BLaER1 treated with 17β-estradiol and CSF1 and Interleukin-3, amounts not matched to agents 10 nM and 100 nM (cell line): ENCODE measurements around the gene MALSU1.

Experiments
- H3K27ac ChIP-seq, 11 experiments: shearing (Covaris generic); formaldehyde crosslinking; 2 replicates each; pipeline ENCODE4 v1.8.1; 2022
- H3K27me3 ChIP-seq, 11 experiments: shearing (Covaris generic); formaldehyde crosslinking; 2 replicates each; pipeline ENCODE4 v1.8.1; 2022
- H3K36me3 ChIP-seq, 11 experiments: shearing (Covaris generic); formaldehyde crosslinking; 2 replicates each; pipeline ENCODE4 v1.8.1; 2022
- H3K4me1 ChIP-seq, 10 experiments: shearing (Covaris generic); formaldehyde crosslinking; 2 replicates each; pipeline ENCODE4 v1.8.1; 2022
- H3K4me2 ChIP-seq, 11 experiments: shearing (Covaris generic); formaldehyde crosslinking; 2 replicates each; pipeline ENCODE4 v1.8.1; 2022
- H3K4me3 ChIP-seq, 10 experiments: shearing (Covaris generic); formaldehyde crosslinking; 2 replicates each; pipeline ENCODE4 v1.8.1; 2022
- H3K9ac ChIP-seq, 11 experiments: shearing (Covaris generic); formaldehyde crosslinking; 2 replicates each; pipeline ENCODE4 v1.8.1; 2022
- H3K9me3 ChIP-seq, 11 experiments: shearing (Covaris generic); formaldehyde crosslinking; replicated peaks in 1 of 11; 2 replicates each; pipeline ENCODE4 v1.8.1; 2022
- H4K20me1 ChIP-seq, 11 experiments: shearing (Covaris generic); formaldehyde crosslinking; 2 replicates each; pipeline ENCODE4 v1.8.1; 2022
- Cebpa-rat ChIP-seq, 11 experiments: shearing (Covaris generic); IDR thresholded peaks; 2 replicates each; pipeline ENCODE4 v1.8.1; 2022

The MALSU1 gene

GRCh38 chr7:23347033-23347681 is 48.0 kb downstream of the MALSU1 start:
- Histone ChIP-seq H3K4me1 (peaks cover 31 to 50% (median 36%) of the 10 kb centered on the region in 10 experiments), H3K27me3 (no peaks in the 10 kb centered on the region), H3K27ac (peak overlapping the region in 6 of 11 experiments; percentile 53 to 69 (median 59); a peak in 10 of 22 replicates), H3K36me3 (no peaks in the 10 kb centered on the region), H3K4me2 (peak overlapping the region; percentile 52 to 84 (median 66); a peak in 19 of 22 replicates), H4K20me1 (no peaks in the 10 kb centered on the region), H3K9ac (no peak overlapping the region), H3K9me3 (no peaks in the 10 kb centered on the region), H3K4me3 (0 out of 20 replicates have a peak overlapping the region, but pooled peaks of 1 of the 10 experiments have one; percentile 42)
- no peak for TF ChIP-seq Cebpa-rat (IDR thresholded peaks at IDR 0.05)

- H3K27me3 ChIP-seq: no peaks in the 10 kb centered on the region
- TF ChIP-seq Cebpa-rat (IDR thresholded peaks at IDR 0.05): no peak
- peaks cover 29 to 44% (median 32%) of the 10 kb centered on the region in 10 experiments for H3K4me1 ChIP-seq
- H3K9me3 ChIP-seq: no peaks in the 10 kb centered on the region
- H3K27ac ChIP-seq: peak overlapping the region in 3 of 11 experiments; percentile 53 to 69 (median 62); a peak in 5 of 22 replicates
- no peak overlapping the region for H3K4me3 ChIP-seq
- no peaks in the 10 kb centered on the region for H4K20me1 ChIP-seq
- H3K36me3 ChIP-seq: no peaks in the 10 kb centered on the region
- no peak overlapping the region for H3K9ac ChIP-seq
- peak overlapping the region in 7 of 11 experiments; percentile 52 to 84 (median 66); a peak in 10 of 22 replicates for H3K4me2 ChIP-seq
Observed at GRCh38 chr7:23347682-23348180, 48.6 kb downstream of the MALSU1 start.

- no peaks in the 10 kb centered on the region for H3K27me3 ChIP-seq
- H3K9ac ChIP-seq: no peak overlapping the region
- no peaks in the 10 kb centered on the region for H3K36me3 ChIP-seq
- no peak overlapping the region for H3K4me3 ChIP-seq
- H3K4me1 ChIP-seq: peaks cover 20 to 33% (median 30%) of the 10 kb centered on the region in 10 experiments
- no peak for TF ChIP-seq Cebpa-rat (IDR thresholded peaks at IDR 0.05)
- no peak overlapping the region for H3K27ac ChIP-seq
- no peaks in the 10 kb centered on the region for H3K9me3 ChIP-seq
- no peaks in the 10 kb centered on the region for H4K20me1 ChIP-seq
- H3K4me2 ChIP-seq: no peak overlapping the region
Observed at GRCh38 chr7:23349484-23350157, 50.5 kb downstream of the MALSU1 start.

- Histone ChIP-seq H3K36me3 (no peaks in the 10 kb centered on the region), H3K9ac (no peak overlapping the region), H3K27ac (no peak overlapping the region), H3K4me1 (peaks cover 13 to 30% (median 24%) of the 10 kb centered on the region in 10 experiments), H3K4me2 (no peak overlapping the region), H3K4me3 (no peak overlapping the region), H3K27me3 (no peaks in the 10 kb centered on the region), H3K9me3 (no peaks in the 10 kb centered on the region), H4K20me1 (no peaks in the 10 kb centered on the region)
- no peak for TF ChIP-seq Cebpa-rat (IDR thresholded peaks at IDR 0.05)
Observed at GRCh38 chr7:23350466-23350865, 51.3 kb downstream of the MALSU1 start.

DNA sequence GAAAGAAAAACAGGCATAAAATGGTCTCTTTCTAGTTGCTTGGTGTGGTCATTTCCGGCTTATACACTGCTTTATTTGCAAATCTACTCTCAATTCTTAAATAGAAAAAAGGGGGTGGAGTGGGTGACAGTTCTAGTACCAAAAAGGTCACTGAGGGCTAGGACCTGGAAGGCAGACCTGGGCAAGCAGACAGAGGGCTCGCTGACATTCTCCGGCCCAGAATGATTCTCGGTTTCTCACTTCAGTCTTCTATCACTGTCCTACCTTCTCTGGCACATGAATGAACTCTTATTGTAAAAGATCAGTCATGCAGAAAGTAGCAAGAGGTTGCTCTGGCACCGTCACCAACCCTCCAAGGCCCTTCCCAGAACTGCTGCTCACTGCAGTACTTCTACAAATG is 54.0 kb downstream of the MALSU1 start:
- 0 out of 22 replicates have a peak overlapping the region, but pooled peaks of 2 of the 11 experiments have one; percentile 2 to 4 for H3K4me2 ChIP-seq
- no peak overlapping the region for H3K27ac ChIP-seq
- no peaks in the 10 kb centered on the region for H3K36me3 ChIP-seq
- H3K9ac ChIP-seq: no peak overlapping the region
- TF ChIP-seq Cebpa-rat (IDR thresholded peaks at IDR 0.05): no peak
- H3K4me3 ChIP-seq: no peak overlapping the region
- H4K20me1 ChIP-seq: no peaks in the 10 kb centered on the region
- H3K9me3 ChIP-seq: no peaks in the 10 kb centered on the region
- peaks cover 0 to 3% (median 0%) of the 10 kb centered on the region in 10 experiments; a peak in 6 of 20 replicates for H3K4me1 ChIP-seq
- H3K27me3 ChIP-seq: no peaks in the 10 kb centered on the region

GRCh38 chr7:23356168-23356567 is 57.0 kb downstream of the MALSU1 start:
- Histone ChIP-seq H4K20me1 (no peaks in the 10 kb centered on the region), H3K9me3 (no peaks in the 10 kb centered on the region), H3K36me3 (no peaks in the 10 kb centered on the region), H3K4me3 (no peak overlapping the region), H3K4me2 (no peak overlapping the region), H3K27ac (no peak overlapping the region), H3K9ac (no peak overlapping the region), H3K27me3 (no peaks in the 10 kb centered on the region), H3K4me1 (no peaks in the 10 kb centered on the region)
- no peak for TF ChIP-seq Cebpa-rat (IDR thresholded peaks at IDR 0.05)

GRCh38 chr7:23356726-23357125 is 57.6 kb downstream of the MALSU1 start:
- H3K9ac ChIP-seq: no peak overlapping the region
- no peaks in the 10 kb centered on the region for H3K4me1 ChIP-seq
- H3K4me3 ChIP-seq: no peak overlapping the region

GRCh38 chr7:23357190-23358093 is 58.3 kb downstream of the MALSU1 start:
- H3K4me2 ChIP-seq: no peak overlapping the region
- H3K9ac ChIP-seq: no peak overlapping the region

More at GRCh38 chr7:23356726-23357125, 57.6 kb downstream of the MALSU1 start:
- H3K4me2 ChIP-seq: no peak overlapping the region
- no peak for TF ChIP-seq Cebpa-rat (IDR thresholded peaks at IDR 0.05)
- H3K9me3 ChIP-seq: no peaks in the 10 kb centered on the region
- no peaks in the 10 kb centered on the region for H4K20me1 ChIP-seq
- H3K27me3 ChIP-seq: no peaks in the 10 kb centered on the region
- H3K36me3 ChIP-seq: no peaks in the 10 kb centered on the region
- H3K27ac ChIP-seq: no peak overlapping the region

More at GRCh38 chr7:23357190-23358093, 58.3 kb downstream of the MALSU1 start:
- H3K27me3 ChIP-seq: no peaks in the 10 kb centered on the region
- TF ChIP-seq Cebpa-rat (IDR thresholded peaks at IDR 0.05): no peak
- no peak overlapping the region for H3K27ac ChIP-seq
- H3K4me3 ChIP-seq: no peak overlapping the region
- no peaks in the 10 kb centered on the region for H3K4me1 ChIP-seq
- H4K20me1 ChIP-seq: no peaks in the 10 kb centered on the region
- H3K36me3 ChIP-seq: no peaks in the 10 kb centered on the region
- no peaks in the 10 kb centered on the region for H3K9me3 ChIP-seq
